Naive B cell (primary cell): ENCODE measurements around the gene ERG. TPM values are rescaled to one million over a fixed set of nuclear protein-coding genes. Genes with fewer than 3 reads are reported as not detected.

Source experiments
- ATAC-seq, 2 donors: fragments of 150-1000 bp; cut with Tn5 transposase; 2 replicates each; pipeline ENCODE4 v1.10.0; 2021; ENCODE audit warnings: low read depth in 2 of 2, mild to moderate bottlenecking in 2 of 2, moderate library complexity in 2 of 2
- DNase-seq: peaks from one replicate; pipeline ENCODE4 v3.0.0; 2022
- H3K27ac Mint-ChIP-seq, 6 donors: one replicate each; pipeline ENCODE4 v1.8.0; 2020 to 2022; ENCODE audit warnings: mild to moderate bottlenecking in 6 of 6, mixed read lengths in 6 of 6, moderate library complexity in 5 of 6, inconsistent platforms in 2 of 6
- H3K27me3 Mint-ChIP-seq, 3 donors: one replicate each; pipeline ENCODE4 v1.8.0; 2021 to 2022; ENCODE audit warnings: mixed read lengths in 3 of 3, mild to moderate bottlenecking in 1 of 3
- H3K36me3 Mint-ChIP-seq, 2 donors: one replicate each; pipeline ENCODE4 v1.8.0; 2020 to 2022; ENCODE audit warnings: mixed read lengths in 2 of 2, inconsistent platforms in 1 of 2, mild to moderate bottlenecking in 1 of 2
- H3K4me1 Mint-ChIP-seq, 3 donors: one replicate each; pipeline ENCODE4 v1.8.0; 2020 to 2022; ENCODE audit warnings: mixed read lengths in 3 of 3, inconsistent platforms in 1 of 3, mild to moderate bottlenecking in 1 of 3, moderate library complexity in 1 of 3
- H3K4me3 Mint-ChIP-seq, 8 donors: one replicate each; pipeline ENCODE4 v1.8.0; 2020 to 2022; ENCODE audit warnings: mild to moderate bottlenecking in 8 of 8, mixed read lengths in 8 of 8, moderate library complexity in 8 of 8, inconsistent platforms in 2 of 8
- H3K9me3 Mint-ChIP-seq, 7 donors: one replicate each; pipeline ENCODE4 v1.8.0; 2020 to 2022; ENCODE audit warnings: mixed read lengths in 7 of 7, mild to moderate bottlenecking in 5 of 7, inconsistent platforms in 2 of 7, moderate library complexity in 1 of 7
- polyA plus RNA-seq, 6 donors: library from polyadenylated mRNA; unstranded; fragments of 300-500 nt; fragmentation: Illumina TruSeq; gene quantifications; one replicate each; pipeline ENCODE4 v1.2.3, GENCODE V29; 2021; ENCODE audit warnings: low read depth in 6 of 6

Gene ERG
- polyA plus RNA-seq, 6 donors from 2014 or later, result not detected

- H3K4me1 Mint-ChIP-seq, result peaks cover 2 to 13% (median 5%) of the 10 kb centered on the region in 3 donors
- no peak overlapping the region for H3K27ac Mint-ChIP-seq
- no peaks in the 10 kb centered on the region for H3K36me3 Mint-ChIP-seq
- H3K4me3 Mint-ChIP-seq, result no peak overlapping the region
- ATAC-seq (no peak), DNase-seq (no peak)
- peaks cover 0 to 4% (median 0%) of the 10 kb centered on the region in 7 donors for H3K9me3 Mint-ChIP-seq
- H3K27me3 Mint-ChIP-seq, result peaks cover 0 to 6% (median 5%) of the 10 kb centered on the region in 3 donors
Observed at GRCh38 chr21:38436341-38436740, 61.9 kb downstream of the ERG start.

GRCh38 chr21:38434913-38435533, 63.3 kb downstream of the ERG start:
- DNase-seq (no peak), ATAC-seq (no peak)
- Mint-ChIP-seq H3K9me3 (peaks cover 0 to 8% (median 0%) of the 10 kb centered on the region in 7 donors), H3K4me1 (peaks cover 2 to 13% (median 5%) of the 10 kb centered on the region in 3 donors), H3K4me3 (peak overlapping the region in 1 of 8 donors; percentile 14), H3K36me3 (no peaks in the 10 kb centered on the region), H3K27me3 (peaks cover 0 to 6% (median 5%) of the 10 kb centered on the region in 3 donors), H3K27ac (no peak overlapping the region)

- H3K4me1 Mint-ChIP-seq, result peaks cover 2 to 13% (median 5%) of the 10 kb centered on the region in 3 donors
- no peak overlapping the region for H3K27ac Mint-ChIP-seq
- H3K36me3 Mint-ChIP-seq, result no peaks in the 10 kb centered on the region
- ATAC-seq, result no peak
- H3K27me3 Mint-ChIP-seq, result peaks cover 0 to 4% (median 0%) of the 10 kb centered on the region in 3 donors
- H3K4me3 Mint-ChIP-seq, result no peak overlapping the region
- DNase-seq, result no peak
- peaks cover 0 to 10% (median 3%) of the 10 kb centered on the region in 7 donors for H3K9me3 Mint-ChIP-seq
Observed at GRCh38 chr21:38433471-38433870, 64.8 kb downstream of the ERG start.

DNA sequence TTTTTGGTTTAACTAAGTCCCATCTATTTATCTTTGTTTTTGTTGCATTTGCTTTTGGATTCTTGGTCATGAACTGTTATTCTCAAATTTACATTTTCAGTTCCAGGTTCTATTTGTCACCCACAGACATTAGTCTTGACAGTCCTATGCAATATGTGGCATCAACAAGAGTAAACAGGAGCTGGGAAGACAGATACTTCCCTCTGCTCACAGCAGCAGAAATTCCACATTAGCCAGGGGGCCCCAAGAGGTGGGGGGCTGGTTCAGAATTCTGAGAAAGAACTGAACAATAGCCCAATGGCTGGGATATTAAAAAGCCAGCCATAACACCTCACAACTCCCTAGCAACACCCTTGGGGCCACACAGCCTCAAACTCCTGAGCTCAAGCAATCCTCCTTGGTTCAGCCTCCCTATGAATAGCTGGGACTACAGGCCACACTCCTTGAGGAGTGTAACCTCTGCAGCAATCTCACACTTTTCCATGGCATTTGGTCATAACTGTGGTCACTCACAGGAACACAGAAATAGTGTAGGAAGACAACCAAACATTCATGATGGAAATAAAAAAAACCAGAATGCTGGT, 67.8 kb downstream of the ERG start:
- Mint-ChIP-seq H3K36me3 (no peaks in the 10 kb centered on the region), H3K9me3 (peaks cover 0 to 10% (median 0%) of the 10 kb centered on the region in 7 donors), H3K27me3 (no peaks in the 10 kb centered on the region), H3K27ac (no peak overlapping the region), H3K4me3 (no peak overlapping the region), H3K4me1 (peaks cover 2 to 6% (median 4%) of the 10 kb centered on the region in 3 donors)
- no peak for DNase-seq
- no peak for ATAC-seq

DNA sequence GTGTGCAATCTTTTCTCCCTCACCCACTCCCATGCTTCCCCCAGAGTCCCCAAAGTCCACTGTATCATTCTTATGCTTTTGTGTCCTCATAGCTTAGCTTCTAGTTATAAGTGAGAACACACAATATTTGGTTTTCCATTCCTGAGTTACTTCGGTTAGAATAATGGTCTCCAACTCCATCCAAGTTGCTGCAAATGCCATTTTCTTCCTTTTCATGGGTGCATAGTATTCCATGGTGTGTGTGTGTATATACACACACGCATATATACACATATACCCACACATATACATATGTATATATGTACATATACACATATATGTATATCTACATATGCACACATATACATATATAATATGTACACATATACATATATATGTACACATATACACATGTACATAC, 69.3 kb downstream of the ERG start:
- Mint-ChIP-seq H3K36me3 (no peaks in the 10 kb centered on the region), H3K27me3 (no peaks in the 10 kb centered on the region), H3K27ac (no peak overlapping the region), H3K4me3 (no peak overlapping the region), H3K9me3 (peaks cover 0 to 10% (median 0%) of the 10 kb centered on the region in 7 donors), H3K4me1 (no peaks in the 10 kb centered on the region)
- ATAC-seq (no peak), DNase-seq (no peak)

GRCh38 chr21:38428211-38428610, 70.1 kb downstream of the ERG start:
- Mint-ChIP-seq H3K27ac (no peak overlapping the region), H3K27me3 (no peaks in the 10 kb centered on the region), H3K9me3 (peaks cover 0 to 10% (median 0%) of the 10 kb centered on the region in 7 donors), H3K36me3 (no peaks in the 10 kb centered on the region), H3K4me1 (no peaks in the 10 kb centered on the region), H3K4me3 (no peak overlapping the region)
- DNase-seq, result no peak
- no peak for ATAC-seq

- Mint-ChIP-seq H3K27ac (no peak overlapping the region), H3K36me3 (no peaks in the 10 kb centered on the region), H3K4me1 (no peaks in the 10 kb centered on the region), H3K4me3 (no peak overlapping the region), H3K9me3 (peaks cover 0 to 3% (median 0%) of the 10 kb centered on the region in 7 donors), H3K27me3 (no peaks in the 10 kb centered on the region)
- DNase-seq (no peak), ATAC-seq (no peak)
Observed at GRCh38 chr21:38424305-38425019, 73.8 kb downstream of the ERG start.

DNA sequence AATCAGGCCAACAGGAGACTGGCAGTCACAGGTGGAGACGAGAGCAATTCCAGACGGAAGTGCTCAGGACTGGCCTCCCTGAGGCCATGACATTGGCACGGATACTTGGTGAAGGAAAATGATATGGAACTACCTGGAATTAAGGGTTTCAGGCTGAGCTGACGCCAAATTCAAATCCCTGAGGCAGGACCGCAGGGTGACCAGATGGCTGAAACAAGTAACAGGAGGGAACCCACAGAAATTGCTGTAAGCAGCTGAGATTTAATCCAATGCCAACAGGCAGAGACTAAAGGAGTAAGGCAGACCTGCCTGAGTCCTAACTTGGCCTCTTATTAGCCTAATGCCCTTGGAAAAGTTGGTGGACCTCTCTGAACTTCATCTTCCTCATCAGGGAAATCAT, 76.2 kb downstream of the ERG start:
- peak overlapping the region in 1 of 8 donors; percentile 6 for H3K4me3 Mint-ChIP-seq
- ATAC-seq, result no peak
- no peak overlapping the region for H3K27ac Mint-ChIP-seq
- H3K9me3 Mint-ChIP-seq, result no peaks in the 10 kb centered on the region
- no peaks in the 10 kb centered on the region for H3K4me1 Mint-ChIP-seq
- H3K36me3 Mint-ChIP-seq, result no peaks in the 10 kb centered on the region
- no peaks in the 10 kb centered on the region for H3K27me3 Mint-ChIP-seq
- DNase-seq, result no peak

DNA sequence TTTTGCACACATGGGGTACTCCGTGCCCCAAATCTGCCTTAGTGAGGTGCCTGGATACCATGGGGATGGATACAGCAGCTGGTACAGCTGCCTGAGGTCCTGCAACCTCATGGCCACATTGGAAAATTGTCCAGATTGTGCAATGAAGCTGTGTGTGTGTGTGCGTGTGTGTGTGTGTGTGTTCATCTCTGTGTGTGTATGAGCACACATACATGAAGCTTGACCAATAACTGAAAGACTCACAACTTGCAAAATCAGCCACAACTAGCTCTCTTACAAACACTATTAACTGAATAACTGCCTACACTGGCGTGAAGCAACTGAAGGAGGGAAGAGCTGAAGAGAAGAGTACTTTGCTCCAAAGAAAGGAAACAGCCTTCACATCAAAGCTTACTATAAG, 78.1 kb downstream of the ERG start:
- Mint-ChIP-seq H3K27me3 (no peaks in the 10 kb centered on the region), H3K4me1 (no peaks in the 10 kb centered on the region), H3K4me3 (no peak overlapping the region), H3K36me3 (no peaks in the 10 kb centered on the region), H3K27ac (no peak overlapping the region), H3K9me3 (no peaks in the 10 kb centered on the region)
- ATAC-seq, result no peak
- no peak for DNase-seq

DNA sequence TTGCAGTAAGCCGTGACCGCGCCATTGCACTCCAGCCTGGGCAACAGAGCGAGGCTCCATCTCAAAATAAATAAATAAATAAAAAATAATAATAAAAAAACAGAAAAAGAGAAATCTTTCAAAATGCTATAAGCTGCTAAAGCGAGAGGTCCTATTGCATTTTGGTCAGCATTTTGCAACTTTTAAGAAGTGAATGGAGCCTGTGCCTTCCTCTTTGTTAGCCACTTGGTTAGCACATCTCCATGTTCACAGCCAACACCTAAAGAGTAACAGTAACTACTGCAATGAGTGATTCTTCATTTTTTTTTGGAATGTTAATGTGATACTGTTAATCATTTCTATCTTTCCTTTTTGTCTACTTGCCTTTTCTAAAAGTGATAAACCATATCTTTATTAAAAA, 80.6 kb downstream of the ERG start:
- H3K9me3 Mint-ChIP-seq, result peaks cover 0 to 2% (median 0%) of the 10 kb centered on the region in 7 donors
- no peaks in the 10 kb centered on the region for H3K4me1 Mint-ChIP-seq
- no peak for ATAC-seq
- DNase-seq, result no peak
- H3K4me3 Mint-ChIP-seq, result no peak overlapping the region
- H3K27ac Mint-ChIP-seq, result no peak overlapping the region
- no peaks in the 10 kb centered on the region for H3K27me3 Mint-ChIP-seq
- no peaks in the 10 kb centered on the region for H3K36me3 Mint-ChIP-seq

DNA sequence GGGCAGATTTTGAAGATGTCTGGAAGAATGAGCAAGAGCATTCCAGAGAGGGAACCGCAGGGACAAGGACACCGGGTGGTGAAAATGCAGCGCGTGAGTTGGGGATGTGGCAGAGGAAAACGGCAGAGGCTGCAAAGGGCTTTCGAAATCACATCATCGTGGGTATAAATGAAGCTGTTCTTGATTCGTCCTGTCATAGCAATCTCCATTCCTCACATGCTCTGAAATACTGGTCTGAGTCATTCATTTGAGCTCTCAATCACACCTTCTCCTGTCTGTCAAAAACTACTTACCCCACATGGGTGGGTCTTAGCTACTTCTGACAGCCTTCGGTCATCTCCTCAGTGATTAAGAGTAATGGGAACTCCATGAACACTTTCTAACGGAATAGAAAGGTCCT, 81.5 kb downstream of the ERG start:
- Mint-ChIP-seq H3K36me3 (no peaks in the 10 kb centered on the region), H3K9me3 (peaks cover 0 to 12% (median 6%) of the 10 kb centered on the region in 7 donors), H3K4me3 (no peak overlapping the region), H3K27ac (no peak overlapping the region), H3K4me1 (no peaks in the 10 kb centered on the region), H3K27me3 (no peaks in the 10 kb centered on the region)
- no peak for DNase-seq
- ATAC-seq, result no peak

DNA sequence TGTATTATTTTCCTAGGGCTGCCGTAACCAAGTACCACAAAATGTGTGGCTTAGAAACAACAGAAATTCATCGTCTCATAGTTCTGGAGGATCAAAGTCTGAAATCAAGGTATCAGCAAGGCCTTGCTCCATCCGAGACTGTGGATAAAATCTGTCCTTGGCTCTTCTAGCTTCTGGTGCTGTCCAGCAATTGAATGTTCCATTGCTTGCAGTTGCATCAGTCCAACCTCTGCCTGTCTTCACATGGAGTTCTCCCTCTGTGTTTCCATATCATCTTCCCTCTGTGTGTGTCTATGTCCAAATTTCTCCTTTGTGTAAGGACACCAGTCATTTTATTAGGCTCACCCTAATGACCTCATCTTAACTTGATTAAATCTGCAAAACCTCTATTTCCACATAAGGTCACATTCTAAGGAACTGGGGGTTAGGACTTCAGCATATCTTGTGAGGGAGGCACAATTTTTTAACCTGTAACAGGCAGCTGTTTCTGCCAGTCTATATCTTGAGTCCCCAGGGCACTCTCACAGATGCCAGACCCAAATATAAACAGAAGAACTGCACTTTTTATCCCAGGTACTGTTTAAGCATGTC, 84.2 kb downstream of the ERG start:
- Mint-ChIP-seq H3K4me3 (no peak overlapping the region), H3K4me1 (no peaks in the 10 kb centered on the region), H3K27me3 (no peaks in the 10 kb centered on the region), H3K27ac (peak overlapping the region in 1 of 6 donors; percentile 0), H3K36me3 (no peaks in the 10 kb centered on the region), H3K9me3 (peaks cover 0 to 12% (median 6%) of the 10 kb centered on the region in 7 donors)
- DNase-seq (no peak), ATAC-seq (no peak)

GRCh38 chr21:38410466-38410865, 87.8 kb downstream of the ERG start:
- DNase-seq, result no peak
- Mint-ChIP-seq H3K4me3 (no peak overlapping the region), H3K27me3 (peaks cover 0 to 4% (median 0%) of the 10 kb centered on the region in 3 donors), H3K9me3 (peaks cover 3 to 12% (median 6%) of the 10 kb centered on the region in 7 donors), H3K27ac (no peak overlapping the region), H3K36me3 (no peaks in the 10 kb centered on the region), H3K4me1 (no peaks in the 10 kb centered on the region)
- ATAC-seq, result no peak
